Liver (tissue), 9 donors: Measurements from ENCODE around the gene MAP3K20. TPM values are rescaled to one million over a fixed set of nuclear protein-coding genes. Genes with fewer than 3 reads are reported as not detected.

Experiments
- DNase-seq: peaks from one replicate; pipeline ENCODE4 v3.0.0-alpha.2; 2017; ENCODE audit warnings: low spot score
- H3K27ac ChIP-seq, 2 donors: one replicate each; pipeline ENCODE4 v1.7.0; 2013; ENCODE audit warnings: inconsistent platforms in 2 of 2, low read length in 2 of 2, control low read depth in 1 of 2, low read depth in 1 of 2, mild to moderate bottlenecking in 1 of 2
- H3K27me3 ChIP-seq, 4 donors: one replicate each; pipeline versions ENCODE4 v1.6.1 to v1.7.0; 2013; ENCODE audit warnings: low read length in 3 of 4, inconsistent platforms in 1 of 4, mild to moderate bottlenecking in 1 of 4, moderate library complexity in 1 of 4; ENCODE audit not compliant: control insufficient read depth in 4 of 4, insufficient read depth in 4 of 4
- H3K36me3 ChIP-seq, 4 donors: one replicate each; pipeline versions ENCODE4 v1.6.1 to v1.7.0; 2013; ENCODE audit warnings: low read length in 3 of 4, mild to moderate bottlenecking in 3 of 4, low read depth in 1 of 4, moderate library complexity in 1 of 4; ENCODE audit not compliant: control insufficient read depth in 4 of 4, insufficient read depth in 3 of 4
- H3K4me1 ChIP-seq, 4 donors: one replicate each; pipeline versions ENCODE4 v1.6.1 to v1.7.0; 2013; ENCODE audit warnings: low read length in 3 of 4, mild to moderate bottlenecking in 3 of 4, moderate library complexity in 1 of 4; ENCODE audit not compliant: control insufficient read depth in 4 of 4, insufficient read depth in 4 of 4
- H3K4me3 ChIP-seq, 3 donors: one replicate each; pipeline versions ENCODE4 v1.6.1 to v1.7.0; 2013; ENCODE audit warnings: low read length in 3 of 3, control low read depth in 1 of 3, low read depth in 1 of 3, mild to moderate bottlenecking in 1 of 3
- H3K9ac ChIP-seq, 2 donors: one replicate each; pipeline ENCODE4 v1.7.0; 2013; ENCODE audit warnings: low read length in 2 of 2, mild to moderate bottlenecking in 2 of 2, moderate library complexity in 2 of 2, control low read depth in 1 of 2, low read depth in 1 of 2
- H3K9me3 ChIP-seq, 4 donors: one replicate each; pipeline versions ENCODE4 v1.6.1 to v1.7.0; 2013; ENCODE audit warnings: low read length in 3 of 4; ENCODE audit not compliant: control insufficient read depth in 4 of 4
- EGR1 ChIP-seq, 2 donors: IDR thresholded peaks; 2 replicates each; pipeline ENCODE4 v1.6.1; 2016 to 2018; ENCODE audit warnings: antibody characterized with exemption in 2 of 2, low read depth in 2 of 2
- FOXA1 ChIP-seq: IDR thresholded peaks from 2 replicates; pipeline ENCODE4 v1.6.1; 2016; ENCODE audit warnings: antibody characterized with exemption
- FOXA2 ChIP-seq: IDR thresholded peaks from 2 replicates; pipeline ENCODE4 v1.6.1; 2016; ENCODE audit warnings: antibody characterized with exemption
- GABPA ChIP-seq, 2 donors: IDR thresholded peaks in 1 of 2; conservative IDR thresholded peaks in 1 of 2; 2 replicates each; pipeline ENCODE4 v1.6.1; 2016; ENCODE audit warnings: antibody characterized with exemption in 2 of 2, mild to moderate bottlenecking in 1 of 2, moderate library complexity in 1 of 2
- HNF4A ChIP-seq, 2 donors: conservative IDR thresholded peaks; 2 replicates each; pipeline ENCODE4 v1.6.1; 2016; ENCODE audit warnings: antibody characterized with exemption in 2 of 2, mild to moderate bottlenecking in 2 of 2
- HNF4G ChIP-seq: IDR thresholded peaks from 2 replicates; pipeline ENCODE4 v1.6.1; 2016; ENCODE audit warnings: antibody characterized with exemption
- JUND ChIP-seq, 2 donors: IDR thresholded peaks; 2 replicates each; pipeline ENCODE4 v1.6.1; 2016; ENCODE audit warnings: antibody characterized with exemption in 2 of 2
- NR2F2 ChIP-seq: IDR thresholded peaks from 2 replicates; pipeline ENCODE4 v1.6.1; 2016; ENCODE audit warnings: antibody characterized with exemption
- RAD21 ChIP-seq, 2 donors: IDR thresholded peaks; 2 replicates each; pipeline ENCODE4 v1.6.1; 2016; ENCODE audit warnings: antibody characterized with exemption in 2 of 2, mild to moderate bottlenecking in 2 of 2
- RXRA ChIP-seq, 2 donors: IDR thresholded peaks; 2 replicates each; pipeline ENCODE4 v1.6.1; 2017 to 2018; ENCODE audit warnings: antibody characterized with exemption in 2 of 2, mild to moderate bottlenecking in 1 of 2
- SP1 ChIP-seq: IDR thresholded peaks from 2 replicates; pipeline ENCODE4 v1.6.1; 2018; ENCODE audit warnings: antibody characterized with exemption, mild to moderate bottlenecking
- TAF1 ChIP-seq: conservative IDR thresholded peaks from 2 replicates; pipeline ENCODE4 v1.6.1; 2016; ENCODE audit warnings: antibody characterized with exemption, mild to moderate bottlenecking
- YY1 ChIP-seq: IDR thresholded peaks from 2 replicates; pipeline ENCODE4 v1.6.1; 2016; ENCODE audit warnings: antibody characterized with exemption, mild to moderate bottlenecking
- WGBS: extraction: QIAGEN DNeasy Blood & Tissue Kit; methylation state at CpG from one replicate; pipeline ENCODE4 v1.1.7; 2013; 5-methylcytosine and 5-hydroxymethylcytosine counted together
- polyA plus RNA-seq, 2 donors: library from polyadenylated mRNA; stranded (reverse) in 1 of 2; unstranded in 1 of 2; fragments of 200-250 nt in 1 of 2; fragments of >200 nt in 1 of 2; fragmentation: Nextera tagmentation in 1 of 2; extraction: Ambion mirVana in 1 of 2; gene quantifications; one replicate each; pipeline versions ENCODE4 v1.2.1 to v1.2.3, GENCODE V29; 2013 to 2015
- total RNA-seq, 2 donors: library from RNA; depleted of rRNA; stranded (reverse); fragments of >200 nt; gene quantifications; one replicate each; pipeline ENCODE4 v1.2.3, GENCODE V29; 2014
- TF ChIP-seq, protein P1 (sequence below): IDR thresholded peaks from 2 replicates; pipeline ENCODE4 v1.6.1; 2016; ENCODE audit warnings: antibody characterized with exemption
- TF ChIP-seq, protein P2 (sequence below): IDR thresholded peaks from 2 replicates; pipeline ENCODE4 v1.6.1; 2016; ENCODE audit warnings: antibody characterized with exemption
- TF ChIP-seq, protein P3 (sequence below): IDR thresholded peaks from 2 replicates; pipeline ENCODE4 v1.6.1; 2016; ENCODE audit warnings: antibody characterized with exemption, mild to moderate bottlenecking
- TF ChIP-seq, protein P4 (sequence below): IDR thresholded peaks from 2 replicates; pipeline ENCODE4 v1.6.1; 2016; ENCODE audit warnings: antibody characterized with exemption
- TF ChIP-seq, protein P5 (sequence below): fragments of 150-350 bp; IDR thresholded peaks from 2 replicates; pipeline ENCODE4 v1.5.1; 2017; ENCODE audit warnings: improper control_type of control experiment, low read depth, low read length; ENCODE audit not compliant: missing input control
- donor health status: healthy.
- donor health status: healthy.
- donor health status: healthy.
- donor health status: healthy.
- donor health status: healthy.

Gene MAP3K20
- total and polyA plus RNA-seq, 4 donors: 9.1 to 22.6 (median 14.9) TPM

DNA sequence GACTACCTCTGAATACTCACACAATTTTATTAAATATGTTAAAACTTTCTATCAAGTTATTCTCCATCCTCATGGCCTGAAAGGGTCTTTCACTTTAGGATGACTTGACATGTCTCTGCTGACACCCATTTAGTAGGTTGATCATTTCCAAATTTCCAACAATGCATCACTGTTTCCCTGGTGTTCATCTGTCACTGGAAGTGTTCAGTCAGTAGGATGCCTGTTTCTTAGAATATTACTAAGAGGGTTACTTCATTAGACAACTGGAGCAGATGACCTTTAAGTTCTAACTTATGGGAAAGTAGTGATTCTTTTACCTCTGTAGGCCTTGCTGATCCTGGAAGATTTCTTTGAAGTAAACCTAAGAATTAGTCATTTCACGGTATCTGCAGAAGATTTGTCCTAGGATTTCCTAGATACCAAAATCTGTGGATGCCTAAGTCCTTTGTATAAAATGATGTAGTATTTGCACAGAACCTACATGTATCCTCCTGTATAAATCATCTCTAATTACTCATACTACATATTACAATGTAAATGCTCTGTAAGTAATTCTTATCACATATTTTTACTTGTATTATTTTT lies 77.7 kb downstream of the MAP3K20 start:
- H3K4me3 ChIP-seq: no peak overlapping the region
- no peaks in the 10 kb centered on the region for H3K4me1 ChIP-seq
- TF ChIP-seq, protein P1, sequence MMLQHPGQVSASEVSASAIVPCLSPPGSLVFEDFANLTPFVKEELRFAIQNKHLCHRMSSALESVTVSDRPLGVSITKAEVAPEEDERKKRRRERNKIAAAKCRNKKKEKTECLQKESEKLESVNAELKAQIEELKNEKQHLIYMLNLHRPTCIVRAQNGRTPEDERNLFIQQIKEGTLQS: no peak
- no peak for TF ChIP-seq FOXA1
- TF ChIP-seq GABPA (IDR thresholded peaks at IDR 0.05 in 1 of 2, conservative IDR thresholded peaks at IDR 0.05 in 1 of 2): no peak
- no peak for TF ChIP-seq FOXA2
- TF ChIP-seq JUND (IDR thresholded peaks at IDR 0.05): no peak
- TF ChIP-seq SP1: no peak
- TF ChIP-seq, protein P2, sequence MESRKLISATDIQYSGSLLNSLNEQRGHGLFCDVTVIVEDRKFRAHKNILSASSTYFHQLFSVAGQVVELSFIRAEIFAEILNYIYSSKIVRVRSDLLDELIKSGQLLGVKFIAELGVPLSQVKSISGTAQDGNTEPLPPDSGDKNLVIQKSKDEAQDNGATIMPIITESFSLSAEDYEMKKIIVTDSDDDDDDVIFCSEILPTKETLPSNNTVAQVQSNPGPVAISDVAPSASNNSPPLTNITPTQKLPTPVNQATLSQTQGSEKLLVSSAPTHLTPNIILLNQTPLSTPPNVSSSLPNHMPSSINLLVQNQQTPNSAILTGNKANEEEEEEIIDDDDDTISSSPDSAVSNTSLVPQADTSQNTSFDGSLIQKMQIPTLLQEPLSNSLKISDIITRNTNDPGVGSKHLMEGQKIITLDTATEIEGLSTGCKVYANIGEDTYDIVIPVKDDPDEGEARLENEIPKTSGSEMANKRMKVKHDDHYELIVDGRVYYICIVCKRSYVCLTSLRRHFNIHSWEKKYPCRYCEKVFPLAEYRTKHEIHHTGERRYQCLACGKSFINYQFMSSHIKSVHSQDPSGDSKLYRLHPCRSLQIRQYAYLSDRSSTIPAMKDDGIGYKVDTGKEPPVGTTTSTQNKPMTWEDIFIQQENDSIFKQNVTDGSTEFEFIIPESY: no peak
- H3K36me3 ChIP-seq: peaks cover 0 to 2% (median under 1%) of the 10 kb centered on the region in 4 donors
- H3K9me3 ChIP-seq: no peaks in the 10 kb centered on the region
- 96% methylated on average over 1 of the region's 1 CpG for WGBS
- no peak overlapping the region for H3K9ac ChIP-seq
- no peak for DNase-seq
- no peaks in the 10 kb centered on the region for H3K27me3 ChIP-seq
- H3K27ac ChIP-seq: no peak overlapping the region

DNA sequence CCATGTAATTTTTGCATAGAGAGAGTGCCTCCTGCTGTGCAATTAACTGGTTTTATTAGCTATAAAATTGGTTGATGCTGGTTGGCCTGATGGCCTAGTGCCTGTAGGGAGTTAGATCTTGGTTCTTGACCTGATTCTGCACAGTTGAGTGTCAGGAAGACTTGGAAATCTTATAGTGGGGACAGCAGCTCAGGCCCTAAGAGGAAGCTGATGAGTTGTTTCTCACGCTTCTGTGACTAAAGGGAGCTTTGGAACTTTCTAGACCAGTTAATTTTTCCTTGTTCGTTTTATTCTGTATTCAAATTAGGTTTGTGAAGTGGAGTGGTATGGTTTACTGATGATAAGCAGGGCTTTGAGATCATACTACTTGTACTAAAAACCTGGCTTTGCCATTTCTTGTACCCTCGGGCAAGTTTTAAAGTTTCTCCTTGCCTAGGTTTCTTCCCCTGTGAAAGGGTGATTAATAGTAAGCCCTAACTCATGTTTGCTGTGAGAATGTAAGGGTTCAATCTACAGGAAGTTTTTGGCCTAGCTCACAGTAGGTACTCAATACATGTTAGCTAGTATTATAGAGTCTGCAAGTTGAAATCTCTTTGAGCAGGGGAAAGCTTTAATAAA lies 82.1 kb downstream of the MAP3K20 start:
- Histone ChIP-seq H3K9me3 (no peaks in the 10 kb centered on the region), H3K4me3 (no peak overlapping the region)

More for the DNA sequence above, 82.1 kb downstream of the MAP3K20 start:
- peaks cover 5 to 20% (median 11%) of the 10 kb centered on the region in 4 donors for H3K4me1 ChIP-seq
- DNase-seq: no peak
- no peak overlapping the region for H3K9ac ChIP-seq
- 95% methylated on average over 3 of the region's 3 CpGs for WGBS
- H3K36me3 ChIP-seq: peaks cover 0 to 2% (median under 1%) of the 10 kb centered on the region in 4 donors
- TF ChIP-seq, protein P2: no peak
- no peak for TF ChIP-seq HNF4A (conservative IDR thresholded peaks at IDR 0.05)
- no peak for TF ChIP-seq RXRA (IDR thresholded peaks at IDR 0.05)
- no peak for TF ChIP-seq HNF4G
- TF ChIP-seq EGR1 (IDR thresholded peaks at IDR 0.05; ENCODE audit: low read depth in 2 of 2): no peak
- TF ChIP-seq RAD21 (IDR thresholded peaks at IDR 0.05): no peak
- TF ChIP-seq SP1: no peak
- TF ChIP-seq, protein P1: no peak
- no peak for TF ChIP-seq GABPA (IDR thresholded peaks at IDR 0.05 in 1 of 2, conservative IDR thresholded peaks at IDR 0.05 in 1 of 2)
- TF ChIP-seq, protein P3, sequence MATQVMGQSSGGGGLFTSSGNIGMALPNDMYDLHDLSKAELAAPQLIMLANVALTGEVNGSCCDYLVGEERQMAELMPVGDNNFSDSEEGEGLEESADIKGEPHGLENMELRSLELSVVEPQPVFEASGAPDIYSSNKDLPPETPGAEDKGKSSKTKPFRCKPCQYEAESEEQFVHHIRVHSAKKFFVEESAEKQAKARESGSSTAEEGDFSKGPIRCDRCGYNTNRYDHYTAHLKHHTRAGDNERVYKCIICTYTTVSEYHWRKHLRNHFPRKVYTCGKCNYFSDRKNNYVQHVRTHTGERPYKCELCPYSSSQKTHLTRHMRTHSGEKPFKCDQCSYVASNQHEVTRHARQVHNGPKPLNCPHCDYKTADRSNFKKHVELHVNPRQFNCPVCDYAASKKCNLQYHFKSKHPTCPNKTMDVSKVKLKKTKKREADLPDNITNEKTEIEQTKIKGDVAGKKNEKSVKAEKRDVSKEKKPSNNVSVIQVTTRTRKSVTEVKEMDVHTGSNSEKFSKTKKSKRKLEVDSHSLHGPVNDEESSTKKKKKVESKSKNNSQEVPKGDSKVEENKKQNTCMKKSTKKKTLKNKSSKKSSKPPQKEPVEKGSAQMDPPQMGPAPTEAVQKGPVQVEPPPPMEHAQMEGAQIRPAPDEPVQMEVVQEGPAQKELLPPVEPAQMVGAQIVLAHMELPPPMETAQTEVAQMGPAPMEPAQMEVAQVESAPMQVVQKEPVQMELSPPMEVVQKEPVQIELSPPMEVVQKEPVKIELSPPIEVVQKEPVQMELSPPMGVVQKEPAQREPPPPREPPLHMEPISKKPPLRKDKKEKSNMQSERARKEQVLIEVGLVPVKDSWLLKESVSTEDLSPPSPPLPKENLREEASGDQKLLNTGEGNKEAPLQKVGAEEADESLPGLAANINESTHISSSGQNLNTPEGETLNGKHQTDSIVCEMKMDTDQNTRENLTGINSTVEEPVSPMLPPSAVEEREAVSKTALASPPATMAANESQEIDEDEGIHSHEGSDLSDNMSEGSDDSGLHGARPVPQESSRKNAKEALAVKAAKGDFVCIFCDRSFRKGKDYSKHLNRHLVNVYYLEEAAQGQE: no peak
- TF ChIP-seq, protein P4, sequence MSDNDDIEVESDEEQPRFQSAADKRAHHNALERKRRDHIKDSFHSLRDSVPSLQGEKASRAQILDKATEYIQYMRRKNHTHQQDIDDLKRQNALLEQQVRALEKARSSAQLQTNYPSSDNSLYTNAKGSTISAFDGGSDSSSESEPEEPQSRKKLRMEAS: no peak
- TF ChIP-seq FOXA1: no peak
- TF ChIP-seq FOXA2: no peak
- TF ChIP-seq YY1: no peak
- TF ChIP-seq, protein P5, sequence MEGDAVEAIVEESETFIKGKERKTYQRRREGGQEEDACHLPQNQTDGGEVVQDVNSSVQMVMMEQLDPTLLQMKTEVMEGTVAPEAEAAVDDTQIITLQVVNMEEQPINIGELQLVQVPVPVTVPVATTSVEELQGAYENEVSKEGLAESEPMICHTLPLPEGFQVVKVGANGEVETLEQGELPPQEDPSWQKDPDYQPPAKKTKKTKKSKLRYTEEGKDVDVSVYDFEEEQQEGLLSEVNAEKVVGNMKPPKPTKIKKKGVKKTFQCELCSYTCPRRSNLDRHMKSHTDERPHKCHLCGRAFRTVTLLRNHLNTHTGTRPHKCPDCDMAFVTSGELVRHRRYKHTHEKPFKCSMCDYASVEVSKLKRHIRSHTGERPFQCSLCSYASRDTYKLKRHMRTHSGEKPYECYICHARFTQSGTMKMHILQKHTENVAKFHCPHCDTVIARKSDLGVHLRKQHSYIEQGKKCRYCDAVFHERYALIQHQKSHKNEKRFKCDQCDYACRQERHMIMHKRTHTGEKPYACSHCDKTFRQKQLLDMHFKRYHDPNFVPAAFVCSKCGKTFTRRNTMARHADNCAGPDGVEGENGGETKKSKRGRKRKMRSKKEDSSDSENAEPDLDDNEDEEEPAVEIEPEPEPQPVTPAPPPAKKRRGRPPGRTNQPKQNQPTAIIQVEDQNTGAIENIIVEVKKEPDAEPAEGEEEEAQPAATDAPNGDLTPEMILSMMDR: no peak
- no peak for TF ChIP-seq NR2F2
- TF ChIP-seq JUND (IDR thresholded peaks at IDR 0.05): no peak
- no peak for TF ChIP-seq TAF1
- H3K27ac ChIP-seq: no peak overlapping the region
- no peaks in the 10 kb centered on the region for H3K27me3 ChIP-seq
